ENCODE results near the gene RERG.

- no peak for TF ChIP-seq POLR2A (IDR thresholded peaks at IDR 0.05; ENCODE audit: low read length)
- TF ChIP-seq GATA1 (IDR thresholded peaks at IDR 0.05; ENCODE audit: low read depth, low read length), result no peak
Measured at GRCh38 chr12:15230137-15230536, 8.9 kb upstream of the RERG start.
